DND-41 (cell line): ENCODE results near the gene SLC6A17.

Experiments used
- EZH2 ChIP-seq: IDR thresholded peaks from 3 replicates; pipeline ENCODE4 v1.6.1; 2012; ENCODE audit warnings: borderline replicate concordance, low read depth, mild to moderate bottlenecking, moderate library complexity, low read length, inconsistent platforms; ENCODE audit not compliant: severe bottlenecking
- TF ChIP-seq, protein P1 (sequence below): IDR thresholded peaks from 2 replicates; pipeline ENCODE4 v1.5.1; 2012; ENCODE audit warnings: borderline replicate concordance, low read length, moderate library complexity, mild to moderate bottlenecking; ENCODE audit not compliant: poor library complexity, severe bottlenecking; ENCODE audit errors: extremely low read depth

DNA sequence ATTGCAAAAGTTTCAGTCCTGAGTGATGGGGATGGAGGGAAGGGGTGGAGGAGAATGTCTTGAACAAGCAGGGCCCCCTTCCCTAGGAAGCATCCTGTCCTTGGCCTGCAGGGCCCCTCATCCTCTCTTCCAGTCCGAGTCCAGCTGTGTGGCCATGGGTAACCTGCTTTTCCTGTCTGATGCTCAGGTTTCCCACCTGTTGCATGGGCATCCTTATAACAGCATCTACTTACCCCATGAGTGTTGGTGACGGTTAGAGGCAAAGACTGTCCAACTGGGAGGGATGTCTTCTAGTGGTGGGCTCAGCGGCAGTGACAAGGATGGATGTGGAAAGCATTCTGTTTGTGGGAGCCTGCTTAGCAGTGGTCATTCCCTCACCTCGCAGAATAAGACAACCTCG, 36.1 kb upstream of the SLC6A17 start:
- TF ChIP-seq EZH2: no peak
- TF ChIP-seq, protein P1, sequence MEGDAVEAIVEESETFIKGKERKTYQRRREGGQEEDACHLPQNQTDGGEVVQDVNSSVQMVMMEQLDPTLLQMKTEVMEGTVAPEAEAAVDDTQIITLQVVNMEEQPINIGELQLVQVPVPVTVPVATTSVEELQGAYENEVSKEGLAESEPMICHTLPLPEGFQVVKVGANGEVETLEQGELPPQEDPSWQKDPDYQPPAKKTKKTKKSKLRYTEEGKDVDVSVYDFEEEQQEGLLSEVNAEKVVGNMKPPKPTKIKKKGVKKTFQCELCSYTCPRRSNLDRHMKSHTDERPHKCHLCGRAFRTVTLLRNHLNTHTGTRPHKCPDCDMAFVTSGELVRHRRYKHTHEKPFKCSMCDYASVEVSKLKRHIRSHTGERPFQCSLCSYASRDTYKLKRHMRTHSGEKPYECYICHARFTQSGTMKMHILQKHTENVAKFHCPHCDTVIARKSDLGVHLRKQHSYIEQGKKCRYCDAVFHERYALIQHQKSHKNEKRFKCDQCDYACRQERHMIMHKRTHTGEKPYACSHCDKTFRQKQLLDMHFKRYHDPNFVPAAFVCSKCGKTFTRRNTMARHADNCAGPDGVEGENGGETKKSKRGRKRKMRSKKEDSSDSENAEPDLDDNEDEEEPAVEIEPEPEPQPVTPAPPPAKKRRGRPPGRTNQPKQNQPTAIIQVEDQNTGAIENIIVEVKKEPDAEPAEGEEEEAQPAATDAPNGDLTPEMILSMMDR: no peak
